ENCODE results near the gene CCDC184.
A peak's percentile ranks its signal among the peaks of the same experiment; 100 is the strongest.
"Not testable (repeated sequence)": the region's sequence is repeated elsewhere in the genome, so short reads cannot be mapped to it uniquely, and the experiment has no call there.

Gene CCDC184

DNA sequence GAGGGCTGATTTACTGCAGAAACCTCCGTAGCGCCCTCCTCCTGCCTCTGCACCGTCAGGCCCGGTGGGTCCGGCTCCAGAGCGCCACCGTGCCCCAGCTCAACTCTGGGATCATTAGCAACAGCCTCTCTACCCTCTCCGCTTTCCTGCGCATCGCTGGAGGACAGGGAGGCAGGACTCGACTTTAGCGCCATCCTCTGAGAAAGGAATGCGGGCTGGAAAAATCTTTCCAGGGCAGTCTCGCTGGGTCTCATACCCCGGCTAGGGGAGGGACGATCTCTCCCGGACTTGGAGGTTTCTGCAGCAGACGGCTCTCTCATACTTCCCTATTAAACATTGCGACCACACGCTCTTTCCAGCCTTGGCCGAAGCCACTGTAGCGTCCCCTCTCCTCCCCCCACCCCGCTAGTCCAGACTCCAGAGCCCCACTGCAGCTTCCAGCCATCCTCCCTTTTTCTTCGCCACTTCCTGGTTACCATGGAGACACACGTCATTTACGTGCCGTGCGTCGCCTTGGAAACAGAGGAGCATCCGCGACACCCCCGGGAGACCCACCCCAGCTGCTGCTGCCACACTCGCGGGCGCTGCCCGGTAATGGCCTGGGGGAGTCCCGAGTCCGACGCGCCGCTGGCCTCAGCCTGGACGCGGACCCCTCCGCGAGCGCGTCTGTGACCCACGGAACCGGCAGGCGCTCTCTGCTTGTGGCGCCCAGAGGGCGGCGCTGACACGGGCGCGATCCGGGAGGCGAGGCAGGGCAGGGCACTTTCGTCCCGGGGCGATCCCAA is at the start of gene CCDC184:
TSS of gene CCDC184 (plus strand) at position 554 of the 785 bp plus-strand sequence. CDS start 479 bp downstream, outside the sequence.
- TF ChIP-seq, protein P1, sequence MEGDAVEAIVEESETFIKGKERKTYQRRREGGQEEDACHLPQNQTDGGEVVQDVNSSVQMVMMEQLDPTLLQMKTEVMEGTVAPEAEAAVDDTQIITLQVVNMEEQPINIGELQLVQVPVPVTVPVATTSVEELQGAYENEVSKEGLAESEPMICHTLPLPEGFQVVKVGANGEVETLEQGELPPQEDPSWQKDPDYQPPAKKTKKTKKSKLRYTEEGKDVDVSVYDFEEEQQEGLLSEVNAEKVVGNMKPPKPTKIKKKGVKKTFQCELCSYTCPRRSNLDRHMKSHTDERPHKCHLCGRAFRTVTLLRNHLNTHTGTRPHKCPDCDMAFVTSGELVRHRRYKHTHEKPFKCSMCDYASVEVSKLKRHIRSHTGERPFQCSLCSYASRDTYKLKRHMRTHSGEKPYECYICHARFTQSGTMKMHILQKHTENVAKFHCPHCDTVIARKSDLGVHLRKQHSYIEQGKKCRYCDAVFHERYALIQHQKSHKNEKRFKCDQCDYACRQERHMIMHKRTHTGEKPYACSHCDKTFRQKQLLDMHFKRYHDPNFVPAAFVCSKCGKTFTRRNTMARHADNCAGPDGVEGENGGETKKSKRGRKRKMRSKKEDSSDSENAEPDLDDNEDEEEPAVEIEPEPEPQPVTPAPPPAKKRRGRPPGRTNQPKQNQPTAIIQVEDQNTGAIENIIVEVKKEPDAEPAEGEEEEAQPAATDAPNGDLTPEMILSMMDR (IDR thresholded peaks at IDR 0.05; ENCODE audit: extremely low read depth, missing control alignments): peak; percentile 28
- DNase-seq (ENCODE audit: low spot score): peak; percentile 83

DNA sequence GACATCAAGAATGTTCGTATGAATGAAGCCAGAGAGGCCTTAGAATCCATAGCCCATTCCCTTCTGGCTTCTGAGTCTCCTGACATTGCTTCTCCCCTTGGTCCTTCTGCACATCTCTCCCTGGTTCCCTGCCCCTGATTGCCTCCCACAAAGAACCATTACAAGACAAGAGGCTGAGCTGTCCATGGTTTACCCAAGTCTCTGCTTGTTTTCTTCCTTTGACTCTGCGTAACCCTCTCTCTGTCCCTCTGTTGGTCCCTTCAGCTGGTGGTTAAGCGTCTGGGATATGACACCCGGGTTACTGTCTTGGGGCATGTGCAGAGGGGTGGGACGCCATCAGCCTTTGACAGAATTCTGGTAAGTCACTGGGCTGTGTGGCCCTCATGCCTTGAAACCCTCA is 48.4 kb upstream of the CCDC184 start:
- TF ChIP-seq, protein P1 (IDR thresholded peaks at IDR 0.05; ENCODE audit: extremely low read depth, missing control alignments): no peak
- DNase-seq (ENCODE audit: low spot score): no peak

DNA sequence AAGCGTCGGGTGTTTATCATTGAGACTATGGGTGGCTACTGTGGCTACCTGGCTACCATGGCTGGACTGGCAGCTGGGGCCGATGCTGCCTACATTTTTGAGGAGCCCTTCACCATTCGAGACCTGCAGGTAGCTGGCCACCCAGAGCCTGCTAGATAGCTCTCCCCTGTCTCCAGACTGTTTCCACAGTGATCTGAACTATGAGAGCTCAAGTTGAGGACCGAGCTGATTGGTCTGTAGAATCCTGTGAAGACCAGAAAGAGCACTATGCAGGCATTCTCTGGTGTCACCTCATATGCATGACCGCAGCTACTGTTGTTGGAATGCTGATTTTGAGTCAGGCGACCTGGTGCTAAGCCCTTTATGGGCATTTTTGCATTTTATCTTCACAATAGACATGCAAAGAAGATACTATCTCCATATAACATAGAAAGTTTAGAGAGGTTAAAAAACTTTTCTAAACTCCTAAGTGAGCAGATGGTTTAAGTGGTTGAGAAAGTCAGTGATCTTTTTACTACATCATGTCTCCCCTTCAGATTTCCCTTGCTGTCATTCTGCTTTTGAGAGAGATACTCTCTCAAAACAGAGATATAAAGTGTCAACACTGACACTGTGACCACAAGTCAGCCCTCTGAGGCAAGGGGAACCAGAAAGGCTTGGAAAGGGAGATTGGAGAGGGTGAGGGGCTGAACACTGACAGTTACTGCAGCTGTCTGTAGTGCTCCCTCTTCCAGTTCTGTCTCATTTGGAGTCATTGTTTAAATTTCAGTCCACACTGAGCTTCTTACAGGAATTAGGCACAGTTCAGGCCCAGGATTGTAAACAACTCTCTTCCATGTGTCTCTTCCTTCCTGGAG is 40.4 kb upstream of the CCDC184 start:
- TF ChIP-seq, protein P1 (IDR thresholded peaks at IDR 0.05; ENCODE audit: extremely low read depth, missing control alignments): no peak
- no peak for DNase-seq (ENCODE audit: low spot score)

DNA sequence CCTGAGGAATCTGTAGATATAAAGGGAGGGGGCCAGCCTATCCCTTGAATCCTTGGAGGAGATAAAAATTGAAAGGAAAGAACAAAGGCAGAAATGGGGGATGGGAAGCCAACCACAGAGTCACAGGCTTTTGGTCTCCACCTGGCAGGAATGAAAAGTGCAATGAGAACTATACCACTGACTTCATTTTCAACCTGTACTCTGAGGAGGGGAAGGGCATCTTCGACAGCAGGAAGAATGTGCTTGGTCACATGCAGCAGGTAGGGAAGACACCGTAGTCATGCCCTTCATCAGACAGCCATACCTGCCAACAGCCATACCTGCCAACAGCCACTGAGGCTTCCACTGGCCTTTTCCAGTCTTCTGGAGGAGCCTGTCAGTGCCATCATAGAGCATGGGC is 39.5 kb upstream of the CCDC184 start:
- DNase-seq (ENCODE audit: low spot score): no peak
- TF ChIP-seq, protein P1 (IDR thresholded peaks at IDR 0.05; ENCODE audit: extremely low read depth, missing control alignments): no peak

DNA sequence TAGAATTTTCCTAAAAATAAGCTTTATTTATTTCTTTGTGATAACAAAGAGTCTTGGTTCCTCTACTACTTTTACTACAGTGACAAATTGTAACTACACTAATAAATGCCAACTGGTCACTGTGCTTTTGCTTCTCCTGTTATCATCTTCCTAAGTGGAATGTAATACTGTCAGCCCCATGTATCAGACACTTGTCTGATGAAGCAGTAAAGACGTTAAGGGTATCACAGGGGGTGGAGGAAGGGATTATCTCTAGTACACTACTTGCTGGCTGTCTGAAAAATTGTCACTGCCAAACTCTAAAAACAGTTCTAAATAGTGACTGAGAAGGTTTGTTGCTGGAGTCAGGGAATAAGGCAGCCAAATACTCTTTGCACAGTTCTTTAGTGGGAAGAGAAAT is 37.5 kb upstream of the CCDC184 start:
- no peak for DNase-seq (ENCODE audit: low spot score)
- TF ChIP-seq, protein P1 (IDR thresholded peaks at IDR 0.05; ENCODE audit: extremely low read depth, missing control alignments): no peak

DNA sequence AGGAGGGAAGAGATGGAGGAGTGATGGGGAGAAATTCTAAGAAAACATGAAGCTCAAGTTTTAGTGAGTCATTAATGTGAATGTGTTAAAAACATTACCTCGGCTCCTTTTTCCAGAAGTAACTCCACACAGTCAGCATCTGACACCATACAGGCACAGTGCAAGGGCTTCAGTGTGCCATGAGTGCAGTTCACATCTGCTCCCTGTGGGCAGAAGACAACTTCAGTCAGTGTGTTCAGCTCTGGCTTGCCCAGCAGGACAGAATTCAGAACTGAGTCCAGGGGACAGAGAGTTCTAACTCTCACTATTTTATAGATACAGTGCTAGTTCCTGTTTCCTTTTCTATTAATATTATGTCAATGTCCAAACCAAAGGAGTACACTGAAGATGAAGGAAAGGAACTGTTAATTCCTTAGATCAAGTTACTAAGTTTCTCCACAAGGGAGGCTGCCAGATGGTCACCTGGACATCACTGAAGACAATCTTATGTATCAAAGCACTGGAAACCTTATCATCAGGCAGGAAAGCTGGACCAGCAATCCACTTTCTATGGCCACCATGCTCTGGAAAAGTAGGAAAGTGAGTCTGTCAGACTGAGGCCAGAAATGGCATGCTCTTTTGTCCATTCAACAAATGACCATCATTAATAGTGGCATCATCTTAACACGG is 32.2 kb upstream of the CCDC184 start:
- TF ChIP-seq, protein P1 (IDR thresholded peaks at IDR 0.05; ENCODE audit: extremely low read depth, missing control alignments): no peak
- DNase-seq (ENCODE audit: low spot score): no peak

DNA sequence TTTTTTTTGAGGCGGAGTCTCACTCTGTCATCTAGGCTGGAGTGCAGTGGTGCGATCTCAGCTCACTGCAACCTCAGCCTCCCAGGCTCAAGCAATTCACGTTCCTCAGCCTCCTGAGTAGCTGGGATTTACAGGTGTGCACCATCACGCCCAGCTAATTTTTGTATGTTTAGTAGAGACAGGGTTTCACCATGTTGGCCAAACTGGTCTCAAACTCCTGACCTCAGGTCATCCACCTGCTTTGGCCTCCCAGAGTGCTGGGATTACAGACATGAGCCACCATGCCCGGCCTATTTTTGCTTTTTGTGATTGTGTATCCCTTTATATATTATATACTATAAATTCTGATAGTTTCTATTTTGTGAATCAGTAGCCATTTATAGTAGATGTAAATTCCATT is 27.7 kb upstream of the CCDC184 start:
- not testable (repeated sequence) for DNase-seq (ENCODE audit: low spot score)
